Measurements from ENCODE around the gene LIFR.

LIFR gene

DNA sequence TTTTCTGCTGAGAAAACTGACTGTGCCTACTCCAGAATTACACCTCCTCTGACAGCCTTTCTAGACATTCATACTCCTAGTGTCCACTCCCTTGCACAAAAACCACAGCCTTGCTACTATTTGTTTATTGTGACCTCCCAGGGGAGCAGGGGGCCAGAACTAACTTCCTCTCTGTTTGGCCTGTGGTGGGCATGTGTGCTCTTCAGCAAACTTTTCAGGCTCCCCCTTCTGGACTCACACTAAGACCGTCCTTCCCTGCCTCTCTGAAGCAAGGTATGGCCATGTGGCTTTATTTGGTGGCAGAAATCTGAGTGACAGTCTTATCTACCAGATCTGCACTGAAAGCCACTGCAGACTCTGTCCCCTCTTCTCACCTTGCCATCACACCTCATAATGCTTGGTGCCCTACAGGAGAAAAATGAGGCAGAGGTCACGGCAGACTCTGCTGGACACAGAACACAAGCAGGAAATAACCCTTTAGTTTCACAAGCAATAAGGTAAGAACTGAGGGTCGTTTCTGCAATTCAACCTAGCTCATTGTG is 28.2 kb downstream of the LIFR start:
- no peaks in the 10 kb centered on the region for H4K20me1 ChIP-seq (ENCODE audit: insufficient read depth)
- no peak overlapping the region for H3K9ac ChIP-seq
- peaks cover 3% of the 10 kb centered on the region for H3K4me1 ChIP-seq (ENCODE audit: low read depth, poor library complexity, severe bottlenecking)
- no peaks in the 10 kb centered on the region for H3K36me3 ChIP-seq (ENCODE audit: insufficient read depth)
- H3K27me3 ChIP-seq (ENCODE audit: insufficient read depth, low read depth), result no peaks in the 10 kb centered on the region
- H3K27ac ChIP-seq, result no peak overlapping the region
- H3K4me3 ChIP-seq (IDR thresholded peaks at IDR 0.05; ENCODE audit: insufficient read depth, low read depth, low read length), result no peak overlapping the region
- no peaks in the 10 kb centered on the region for H3K79me2 ChIP-seq (ENCODE audit: insufficient read depth, low read depth)
- no peak overlapping the region for H3K4me2 ChIP-seq
- no peak overlapping the region for H2AFZ ChIP-seq (ENCODE audit: low read depth)
- TF ChIP-seq, protein P1, sequence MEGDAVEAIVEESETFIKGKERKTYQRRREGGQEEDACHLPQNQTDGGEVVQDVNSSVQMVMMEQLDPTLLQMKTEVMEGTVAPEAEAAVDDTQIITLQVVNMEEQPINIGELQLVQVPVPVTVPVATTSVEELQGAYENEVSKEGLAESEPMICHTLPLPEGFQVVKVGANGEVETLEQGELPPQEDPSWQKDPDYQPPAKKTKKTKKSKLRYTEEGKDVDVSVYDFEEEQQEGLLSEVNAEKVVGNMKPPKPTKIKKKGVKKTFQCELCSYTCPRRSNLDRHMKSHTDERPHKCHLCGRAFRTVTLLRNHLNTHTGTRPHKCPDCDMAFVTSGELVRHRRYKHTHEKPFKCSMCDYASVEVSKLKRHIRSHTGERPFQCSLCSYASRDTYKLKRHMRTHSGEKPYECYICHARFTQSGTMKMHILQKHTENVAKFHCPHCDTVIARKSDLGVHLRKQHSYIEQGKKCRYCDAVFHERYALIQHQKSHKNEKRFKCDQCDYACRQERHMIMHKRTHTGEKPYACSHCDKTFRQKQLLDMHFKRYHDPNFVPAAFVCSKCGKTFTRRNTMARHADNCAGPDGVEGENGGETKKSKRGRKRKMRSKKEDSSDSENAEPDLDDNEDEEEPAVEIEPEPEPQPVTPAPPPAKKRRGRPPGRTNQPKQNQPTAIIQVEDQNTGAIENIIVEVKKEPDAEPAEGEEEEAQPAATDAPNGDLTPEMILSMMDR (conservative IDR thresholded peaks at IDR 0.05; ENCODE audit: low read depth, low read length), result no peak

- Histone ChIP-seq H3K4me2 (no peak overlapping the region), H2AFZ (ENCODE audit: low read depth) (no peak overlapping the region), H3K4me1 (ENCODE audit: low read depth, poor library complexity, severe bottlenecking) (peaks cover 3% of the 10 kb centered on the region), H3K79me2 (ENCODE audit: insufficient read depth, low read depth) (no peaks in the 10 kb centered on the region), H3K9ac (no peak overlapping the region), H3K27me3 (ENCODE audit: insufficient read depth, low read depth) (no peaks in the 10 kb centered on the region), H3K27ac (no peak overlapping the region), H3K36me3 (ENCODE audit: insufficient read depth) (no peaks in the 10 kb centered on the region), H3K4me3 (IDR thresholded peaks at IDR 0.05; ENCODE audit: insufficient read depth, low read depth, low read length) (no peak overlapping the region), H4K20me1 (ENCODE audit: insufficient read depth) (no peaks in the 10 kb centered on the region)
- TF ChIP-seq, protein P1 (conservative IDR thresholded peaks at IDR 0.05; ENCODE audit: low read depth, low read length), result no peak
Observed at GRCh38 chr5:38527475-38527874, 29.0 kb downstream of the LIFR start.

- no peak overlapping the region for H3K27ac ChIP-seq
- H3K4me1 ChIP-seq (ENCODE audit: low read depth, poor library complexity, severe bottlenecking), result no peaks in the 10 kb centered on the region
- H3K36me3 ChIP-seq (ENCODE audit: insufficient read depth), result no peaks in the 10 kb centered on the region
- H3K79me2 ChIP-seq (ENCODE audit: insufficient read depth, low read depth), result no peaks in the 10 kb centered on the region
- H4K20me1 ChIP-seq (ENCODE audit: insufficient read depth), result no peaks in the 10 kb centered on the region
- TF ChIP-seq, protein P1 (conservative IDR thresholded peaks at IDR 0.05; ENCODE audit: low read depth, low read length), result no peak
- no peak overlapping the region for H3K9ac ChIP-seq
- no peak overlapping the region for H3K4me3 ChIP-seq (IDR thresholded peaks at IDR 0.05; ENCODE audit: insufficient read depth, low read depth, low read length)
- H3K27me3 ChIP-seq (ENCODE audit: insufficient read depth, low read depth), result no peaks in the 10 kb centered on the region
- no peak overlapping the region for H2AFZ ChIP-seq (ENCODE audit: low read depth)
- H3K4me2 ChIP-seq, result no peak overlapping the region
Observed at GRCh38 chr5:38524022-38524421, 32.4 kb downstream of the LIFR start.

DNA sequence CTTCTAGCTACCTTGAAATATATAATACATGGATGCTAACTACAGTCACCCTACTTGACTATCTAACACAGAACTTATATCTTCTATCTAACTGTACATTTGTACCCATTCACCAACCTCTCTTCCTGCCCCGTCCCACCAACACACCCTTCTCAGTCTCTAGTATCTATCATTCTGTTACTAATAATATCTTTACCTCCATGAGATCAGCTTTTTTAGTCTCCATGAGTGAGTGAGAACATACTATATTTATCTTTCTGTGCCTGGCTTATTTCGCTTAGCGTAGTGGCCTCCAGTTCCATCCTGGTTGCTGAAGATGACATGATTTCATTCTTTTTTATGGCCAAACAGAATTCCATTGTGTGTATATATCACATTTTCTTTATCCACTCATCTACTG is 37.0 kb downstream of the LIFR start:
- H3K27ac ChIP-seq, result no peak overlapping the region
- H3K79me2 ChIP-seq (ENCODE audit: insufficient read depth, low read depth), result no peaks in the 10 kb centered on the region
- no peak overlapping the region for H3K9ac ChIP-seq
- TF ChIP-seq, protein P1 (conservative IDR thresholded peaks at IDR 0.05; ENCODE audit: low read depth, low read length), result no peak
- no peak overlapping the region for H3K4me3 ChIP-seq (IDR thresholded peaks at IDR 0.05; ENCODE audit: insufficient read depth, low read depth, low read length)
- no peaks in the 10 kb centered on the region for H3K4me1 ChIP-seq (ENCODE audit: low read depth, poor library complexity, severe bottlenecking)
- no peaks in the 10 kb centered on the region for H3K36me3 ChIP-seq (ENCODE audit: insufficient read depth)
- no peaks in the 10 kb centered on the region for H3K27me3 ChIP-seq (ENCODE audit: insufficient read depth, low read depth)
- H2AFZ ChIP-seq (ENCODE audit: low read depth), result no peak overlapping the region
- no peaks in the 10 kb centered on the region for H4K20me1 ChIP-seq (ENCODE audit: insufficient read depth)
- no peak overlapping the region for H3K4me2 ChIP-seq

Data from KMS-11 (cell line).